Hematopoietic multipotent progenitor cell (in vitro differentiated cells): Measurements from ENCODE around the gene RSPH6A. TPM values are rescaled to one million over a fixed set of nuclear protein-coding genes. Genes with fewer than 3 reads are reported as not detected.

Experiments
- total RNA-seq: library from RNA; depleted of rRNA; stranded (reverse); fragments of >200 nt; gene quantifications from one replicate; pipeline ENCODE4 v1.2.3, GENCODE V29; 2012

RSPH6A gene
- total RNA-seq, 1 donor, result 0.27 TPM

Other genes with a start within 250 kb of the RSPH6A start
- 5.9 TPM for gene OPA3, start 230.5 kb downstream of the RSPH6A start, total RNA-seq
- gene GPR4, start 213.1 kb downstream of the RSPH6A start, total RNA-seq, result not detected
- 34.2 TPM for gene EML2, start 175.9 kb downstream of the RSPH6A start, total RNA-seq
- gene GIPR, start 147.1 kb downstream of the RSPH6A start, total RNA-seq, result under 0.01 TPM
- 215 TPM for gene SNRPD2, start 123.4 kb downstream of the RSPH6A start, total RNA-seq
- gene QPCTL, start 122.6 kb downstream of the RSPH6A start, total RNA-seq, result 17.8 TPM
- 19.1 TPM for gene FBXO46, start 84.4 kb downstream of the RSPH6A start, total RNA-seq
- gene MEIOSIN, start 81.9 kb downstream of the RSPH6A start, total RNA-seq, result not detected
- gene SIX5, start 46.1 kb downstream of the RSPH6A start, total RNA-seq, result 1.6 TPM
- 1.1 TPM for gene DMPK, start 32.8 kb downstream of the RSPH6A start, total RNA-seq
- gene DMWD, start 22.5 kb downstream of the RSPH6A start, total RNA-seq, result 8.3 TPM
- gene SYMPK, start 47.8 kb upstream of the RSPH6A start, total RNA-seq, result 69.5 TPM
- gene FOXA3, start 49.0 kb upstream of the RSPH6A start, total RNA-seq, result 1.6 TPM
- gene IRF2BP1, start 70.8 kb upstream of the RSPH6A start, total RNA-seq, result 37.7 TPM
- gene MYPOP, start 87.3 kb upstream of the RSPH6A start, total RNA-seq, result 3.2 TPM
- gene NANOS2, start 99.5 kb upstream of the RSPH6A start, total RNA-seq, result not detected
- gene NOVA2, start 158.6 kb upstream of the RSPH6A start, total RNA-seq, result not detected
- gene CCDC61, start 180.2 kb upstream of the RSPH6A start, total RNA-seq, result 14.3 TPM
- 1.3 TPM for gene PGLYRP1, start 207.7 kb upstream of the RSPH6A start, total RNA-seq
- under 0.01 TPM for gene IGFL4, start 225.7 kb upstream of the RSPH6A start, total RNA-seq